HG02981 (cell line): ENCODE results near the gene ARL4A.
"Not testable (repeated sequence)": the region's sequence is repeated elsewhere in the genome, so short reads cannot be mapped to it uniquely, and the experiment has no call there.

ENCODE experiments used
- ATAC-seq: cut with Tn5 transposase; IDR thresholded peaks from one replicate; pipeline ENCODE4 v1.9.1; 2021; ENCODE audit warnings: mild to moderate bottlenecking, moderate library complexity; ENCODE audit not compliant: unreplicated experiment

ARL4A gene

GRCh38 chr7:12661581-12661980 is 25.9 kb upstream of the ARL4A start:
- no peak for ATAC-seq

- no peak for ATAC-seq
Observed at GRCh38 chr7:12670000-12670729, 17.3 kb upstream of the ARL4A start.

GRCh38 chr7:12670743-12671520 is 16.5 kb upstream of the ARL4A start:
- ATAC-seq = no peak

GRCh38 chr7:12673436-12673835 is 14.0 kb upstream of the ARL4A start:
- not testable (repeated sequence) for ATAC-seq

GRCh38 chr7:12674053-12674452 is 13.4 kb upstream of the ARL4A start:
- ATAC-seq = no peak

GRCh38 chr7:12674861-12675260 is 12.6 kb upstream of the ARL4A start:
- no peak for ATAC-seq

GRCh38 chr7:12683678-12684585 is 3.5 kb upstream of the ARL4A start:
- ATAC-seq = no peak

GRCh38 chr7:12684733-12685132 is 2.7 kb upstream of the ARL4A start:
- no peak for ATAC-seq

- ATAC-seq = no peak
Observed at GRCh38 chr7:12685550-12685949, 1.9 kb upstream of the ARL4A start.

GRCh38 chr7:12686234-12686890 is 1.1 kb upstream of the ARL4A start:
- peak; percentile 81 for ATAC-seq

- no peak for ATAC-seq
Observed at GRCh38 chr7:12687718-12688171, 312 bp downstream of the ARL4A start.

GRCh38 chr7:12688485-12689170 is 1.2 kb downstream of the ARL4A start:
- ATAC-seq = not testable (repeated sequence)

GRCh38 chr7:12689451-12689850 is 2.0 kb downstream of the ARL4A start:
- no peak for ATAC-seq

- ATAC-seq = no peak
Observed at GRCh38 chr7:12690041-12690878, 2.8 kb downstream of the ARL4A start.

- ATAC-seq = not testable (repeated sequence)
Observed at GRCh38 chr7:12691388-12691787, 4.0 kb downstream of the ARL4A start.

- no peak for ATAC-seq
Observed at GRCh38 chr7:12692035-12692434, 4.6 kb downstream of the ARL4A start.

- ATAC-seq = no peak
Observed at GRCh38 chr7:12692479-12693259, 5.2 kb downstream of the ARL4A start.

GRCh38 chr7:12694817-12695216 is 7.4 kb downstream of the ARL4A start:
- ATAC-seq = no peak
